ENCODE results near the gene FNBP1.

FNBP1 gene

DNA sequence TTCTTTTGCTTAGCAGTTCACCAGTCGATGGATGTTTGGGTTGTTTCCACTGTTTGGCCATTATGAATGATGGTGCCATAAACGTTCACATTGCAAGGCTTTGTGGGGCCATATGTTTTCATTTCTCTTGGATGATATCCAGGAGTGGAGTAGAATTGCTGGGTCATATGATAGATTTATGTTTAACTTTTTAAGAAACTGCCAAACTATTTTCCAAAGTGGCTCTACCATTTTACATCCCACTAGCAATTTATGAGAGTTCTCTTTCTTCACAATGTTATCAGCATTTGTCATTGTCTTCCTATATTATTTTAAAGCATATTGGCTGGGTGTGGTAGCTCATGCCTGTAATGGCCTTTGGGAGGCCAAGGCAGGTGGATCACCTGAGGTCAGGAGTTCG is 15.9 kb upstream of the FNBP1 start:
- H3K79me2 ChIP-seq (ENCODE audit: control insufficient read depth, low read length), result peaks cover 83% of the 10 kb centered on the region
- no peak for TF ChIP-seq EZH2phosphoT487 (IDR thresholded peaks at IDR 0.05; ENCODE audit: borderline replicate concordance, low read length)
- TF ChIP-seq, protein P1, sequence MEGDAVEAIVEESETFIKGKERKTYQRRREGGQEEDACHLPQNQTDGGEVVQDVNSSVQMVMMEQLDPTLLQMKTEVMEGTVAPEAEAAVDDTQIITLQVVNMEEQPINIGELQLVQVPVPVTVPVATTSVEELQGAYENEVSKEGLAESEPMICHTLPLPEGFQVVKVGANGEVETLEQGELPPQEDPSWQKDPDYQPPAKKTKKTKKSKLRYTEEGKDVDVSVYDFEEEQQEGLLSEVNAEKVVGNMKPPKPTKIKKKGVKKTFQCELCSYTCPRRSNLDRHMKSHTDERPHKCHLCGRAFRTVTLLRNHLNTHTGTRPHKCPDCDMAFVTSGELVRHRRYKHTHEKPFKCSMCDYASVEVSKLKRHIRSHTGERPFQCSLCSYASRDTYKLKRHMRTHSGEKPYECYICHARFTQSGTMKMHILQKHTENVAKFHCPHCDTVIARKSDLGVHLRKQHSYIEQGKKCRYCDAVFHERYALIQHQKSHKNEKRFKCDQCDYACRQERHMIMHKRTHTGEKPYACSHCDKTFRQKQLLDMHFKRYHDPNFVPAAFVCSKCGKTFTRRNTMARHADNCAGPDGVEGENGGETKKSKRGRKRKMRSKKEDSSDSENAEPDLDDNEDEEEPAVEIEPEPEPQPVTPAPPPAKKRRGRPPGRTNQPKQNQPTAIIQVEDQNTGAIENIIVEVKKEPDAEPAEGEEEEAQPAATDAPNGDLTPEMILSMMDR (IDR thresholded peaks at IDR 0.05; ENCODE audit: low read depth, low read length, poor library complexity, severe bottlenecking), result no peak
- H3K27me3 ChIP-seq (ENCODE audit: control insufficient read depth, low read length), result no peaks in the 10 kb centered on the region
- no peaks in the 10 kb centered on the region for H3F3A ChIP-seq (ENCODE audit: control insufficient read depth, insufficient read depth)
- peaks cover 11% of the 10 kb centered on the region; the same call in 1 of the 2 replicates for H4K20me1 ChIP-seq (ENCODE audit: control insufficient read depth, insufficient read depth, low read depth, low read length)
- no peaks in the 10 kb centered on the region for H3K9me2 ChIP-seq (replicated peaks; ENCODE audit: control insufficient read depth, low read length)
- no peak overlapping the region for H3K27ac ChIP-seq (ENCODE audit: low read depth, low read length)
- H3K4me2 ChIP-seq (ENCODE audit: low read length), result no peak overlapping the region
- peaks cover 8% of the 10 kb centered on the region for H3K36me3 ChIP-seq (ENCODE audit: control insufficient read depth, low read length)
- peaks cover 26% of the 10 kb centered on the region for H3K4me1 ChIP-seq (ENCODE audit: control insufficient read depth, low read length)
- no peak overlapping the region for H3K4me3 ChIP-seq (ENCODE audit: low read length)
- H3K9me3 ChIP-seq (ENCODE audit: control insufficient read depth, insufficient read depth, low read length), result no peaks in the 10 kb centered on the region

DNA sequence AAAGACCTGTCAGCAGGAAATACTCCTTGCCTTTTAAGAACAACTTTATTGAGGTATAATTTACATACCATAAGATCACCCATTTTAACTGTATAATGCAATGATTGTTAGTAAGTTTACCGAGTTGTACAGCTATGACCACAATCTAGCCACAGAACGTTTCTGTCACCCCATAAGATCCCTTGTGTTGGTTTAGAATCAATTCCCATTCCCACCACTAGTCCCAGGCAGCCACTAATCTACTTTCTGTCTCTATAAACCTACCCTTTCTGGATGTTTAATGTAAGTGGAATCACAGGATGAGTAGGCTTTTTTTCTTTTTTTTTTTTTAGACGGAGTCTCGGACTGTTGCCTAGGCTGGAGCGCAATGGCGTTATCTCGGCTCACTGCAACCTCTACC is 15.2 kb upstream of the FNBP1 start:
- Histone ChIP-seq H3K27me3 (ENCODE audit: control insufficient read depth, low read length) (no peaks in the 10 kb centered on the region), H3K9me3 (ENCODE audit: control insufficient read depth, insufficient read depth, low read length) (no peaks in the 10 kb centered on the region), H3K27ac (ENCODE audit: low read depth, low read length) (no peak overlapping the region), H3K4me1 (ENCODE audit: control insufficient read depth, low read length) (peaks cover 27% of the 10 kb centered on the region), H3K36me3 (ENCODE audit: control insufficient read depth, low read length) (peaks cover 8% of the 10 kb centered on the region), H3K4me2 (ENCODE audit: low read length) (no peak overlapping the region), H3K4me3 (ENCODE audit: low read length) (no peak overlapping the region), H3K79me2 (ENCODE audit: control insufficient read depth, low read length) (peaks cover 85% of the 10 kb centered on the region), H4K20me1 (ENCODE audit: control insufficient read depth, insufficient read depth, low read depth, low read length) (peaks cover 11% of the 10 kb centered on the region; the same call in 1 of the 2 replicates), H3K9me2 (replicated peaks; ENCODE audit: control insufficient read depth, low read length) (no peaks in the 10 kb centered on the region), H3F3A (ENCODE audit: control insufficient read depth, insufficient read depth) (no peaks in the 10 kb centered on the region)
- no peak for TF ChIP-seq EZH2phosphoT487 (IDR thresholded peaks at IDR 0.05; ENCODE audit: borderline replicate concordance, low read length)
- TF ChIP-seq, protein P1 (IDR thresholded peaks at IDR 0.05; ENCODE audit: low read depth, low read length, poor library complexity, severe bottlenecking), result peak; percentile 39

DNA sequence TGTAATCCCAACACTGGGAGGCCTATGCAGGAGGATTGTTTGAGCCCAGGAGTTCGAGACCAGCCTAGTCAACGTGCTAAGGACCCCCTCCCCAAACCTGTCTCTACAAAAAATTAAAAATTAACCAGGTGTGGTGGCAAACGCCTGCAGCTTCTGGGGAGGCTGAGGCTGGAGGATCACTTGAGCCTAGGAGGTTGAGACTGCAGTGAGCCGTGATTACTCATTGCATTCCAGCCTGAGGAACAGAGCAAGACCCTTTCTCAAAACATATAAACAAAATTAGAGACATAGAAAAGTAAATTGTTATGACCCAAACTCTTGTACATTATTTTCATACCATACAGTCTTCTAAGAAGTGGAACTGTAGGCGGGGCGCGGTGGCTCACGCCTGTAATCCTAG is 11.8 kb upstream of the FNBP1 start:
- H3K9me3 ChIP-seq (ENCODE audit: control insufficient read depth, insufficient read depth, low read length), result no peaks in the 10 kb centered on the region
- no peaks in the 10 kb centered on the region for H3K27me3 ChIP-seq (ENCODE audit: control insufficient read depth, low read length)
- H3K4me2 ChIP-seq (ENCODE audit: low read length), result peak overlapping the region; percentile 88
- peaks cover 6% of the 10 kb centered on the region; the same call in 1 of the 2 replicates for H3F3A ChIP-seq (ENCODE audit: control insufficient read depth, insufficient read depth)
- peaks cover 8% of the 10 kb centered on the region for H3K36me3 ChIP-seq (ENCODE audit: control insufficient read depth, low read length)
- no peaks in the 10 kb centered on the region for H4K20me1 ChIP-seq (ENCODE audit: control insufficient read depth, insufficient read depth, low read depth, low read length)
- H3K4me1 ChIP-seq (ENCODE audit: control insufficient read depth, low read length), result peaks cover 43% of the 10 kb centered on the region
- peak overlapping the region; percentile 51; the same call in 1 of the 2 replicates for H3K27ac ChIP-seq (ENCODE audit: low read depth, low read length)
- TF ChIP-seq, protein P1 (IDR thresholded peaks at IDR 0.05; ENCODE audit: low read depth, low read length, poor library complexity, severe bottlenecking), result no peak
- TF ChIP-seq EZH2phosphoT487 (IDR thresholded peaks at IDR 0.05; ENCODE audit: borderline replicate concordance, low read length), result no peak
- H3K4me3 ChIP-seq (ENCODE audit: low read length), result peak overlapping the region; percentile 91
- H3K79me2 ChIP-seq (ENCODE audit: control insufficient read depth, low read length), result peaks cover 76% of the 10 kb centered on the region
- H3K9me2 ChIP-seq (replicated peaks; ENCODE audit: control insufficient read depth, low read length), result no peaks in the 10 kb centered on the region

Measured in DOHH2 (cell line).